OCI-LY1 (cell line): Measurements from ENCODE around the gene PSORS1C2.

ENCODE experiments used
- H2AFZ ChIP-seq: fragments of 200-600 bp; sonication (generic), shearing (Covaris generic); 2 replicates; pipeline ENCODE4 v1.6.0; 2014; ENCODE audit warnings: antibody characterized with exemption, mild to moderate bottlenecking, low read length
- H3F3A ChIP-seq: fragments of 200-600 bp; sonication (generic), shearing (Covaris generic); 2 replicates; pipeline ENCODE4 v1.6.0; 2014; ENCODE audit warnings: mild to moderate bottlenecking, antibody characterized with exemption, low read length, moderate library complexity; ENCODE audit not compliant: insufficient read depth
- H3K27ac ChIP-seq: fragments of 200-600 bp; sonication (generic); 2 replicates; pipeline ENCODE4 v1.5.1; 2014; ENCODE audit warnings: low read length, mixed run types, mild to moderate bottlenecking, low read depth; ENCODE audit not compliant: poor library complexity, severe bottlenecking
- H3K27me3 ChIP-seq: fragments of 200-600 bp; sonication (generic); 2 replicates; pipeline ENCODE4 v1.6.0; 2014; ENCODE audit warnings: antibody characterized with exemption, mild to moderate bottlenecking, low read length, moderate library complexity; ENCODE audit not compliant: insufficient read depth
- H3K36me3 ChIP-seq: fragments of 200-600 bp; sonication (generic); 2 replicates; pipeline ENCODE4 v1.6.1; 2014; ENCODE audit warnings: mild to moderate bottlenecking, antibody characterized with exemption, low read length, moderate library complexity, mixed read lengths; ENCODE audit not compliant: insufficient read depth
- H3K4me1 ChIP-seq: fragments of 200-600 bp; sonication (generic); 2 replicates; pipeline ENCODE4 v1.5.1; 2014; ENCODE audit warnings: mild to moderate bottlenecking, low read length, moderate library complexity; ENCODE audit not compliant: insufficient read depth, severe bottlenecking
- H3K4me2 ChIP-seq: fragments of 200-600 bp; sonication (generic), shearing (Covaris generic); 2 replicates; pipeline ENCODE4 v1.6.1; 2014; ENCODE audit warnings: low read length
- H3K4me3 ChIP-seq: fragments of 200-600 bp; sonication (generic); 2 replicates; pipeline ENCODE4 v1.5.1; 2014; ENCODE audit warnings: low read length, low read depth, mild to moderate bottlenecking, mixed read lengths; ENCODE audit not compliant: poor library complexity, severe bottlenecking
- H3K79me2 ChIP-seq: fragments of 200-600 bp; shearing (Covaris generic); 2 replicates; pipeline ENCODE4 v1.6.1; 2016; ENCODE audit warnings: mixed run types, low read length, mixed read lengths; ENCODE audit not compliant: insufficient read depth
- H3K9ac ChIP-seq: fragments of 200-600 bp; sonication (generic), shearing (Covaris generic); 2 replicates; pipeline ENCODE4 v1.6.1; 2014; ENCODE audit warnings: mild to moderate bottlenecking, low read length, mixed read lengths
- H3K9me2 ChIP-seq: fragments of 200-600 bp; sonication (generic), shearing (Covaris generic); 2 replicates; pipeline ENCODE4 v1.6.1; 2014; ENCODE audit warnings: low read depth, mild to moderate bottlenecking, low read length, mixed read lengths
- H3K9me3 ChIP-seq: fragments of 200-600 bp; shearing (Covaris generic); 2 replicates; pipeline ENCODE4 v1.6.1; 2014; ENCODE audit warnings: low read length, mixed read lengths
- H4K20me1 ChIP-seq: fragments of 200-600 bp; sonication (generic), shearing (Covaris generic); 2 replicates; pipeline ENCODE4 v1.6.0; 2016; ENCODE audit warnings: mild to moderate bottlenecking, low read length; ENCODE audit not compliant: insufficient read depth
- EZH2 ChIP-seq: fragments of 200-600 bp; sonication (generic), shearing (Covaris generic); IDR thresholded peaks from 2 replicates; pipeline ENCODE4 v1.8.0; 2017; ENCODE audit warnings: borderline replicate concordance, mixed run types, mild to moderate bottlenecking, antibody characterized with exemption, low read length, moderate library complexity, mixed read lengths
- TF ChIP-seq, protein P1 (sequence below): fragments of 200-600 bp; sonication (generic), shearing (Covaris generic); IDR thresholded peaks from 2 replicates; pipeline ENCODE4 v1.5.1; 2017; ENCODE audit warnings: mild to moderate bottlenecking, antibody characterized with exemption, low read length, moderate library complexity, mixed read lengths

The PSORS1C2 gene

GRCh38 chr6:31116661-31117385 lies 22.0 kb downstream of the PSORS1C2 start:
- Histone ChIP-seq H4K20me1 (no peaks in the 10 kb centered on the region), H3K4me1 (no peaks in the 10 kb centered on the region), H3K27me3 (peaks cover 5% of the 10 kb centered on the region; the same call in 1 of the 2 replicates), H3K9me2 (no peaks in the 10 kb centered on the region), H3K27ac (no peak overlapping the region), H2AFZ (no peak overlapping the region), H3K9me3 (no peaks in the 10 kb centered on the region), H3K79me2 (no peaks in the 10 kb centered on the region), H3K4me3 (no peak overlapping the region), H3K36me3 (no peaks in the 10 kb centered on the region), H3F3A (no peaks in the 10 kb centered on the region), H3K4me2 (no peak overlapping the region), H3K9ac (no peak overlapping the region)
- no peak for TF ChIP-seq EZH2
- TF ChIP-seq, protein P1, sequence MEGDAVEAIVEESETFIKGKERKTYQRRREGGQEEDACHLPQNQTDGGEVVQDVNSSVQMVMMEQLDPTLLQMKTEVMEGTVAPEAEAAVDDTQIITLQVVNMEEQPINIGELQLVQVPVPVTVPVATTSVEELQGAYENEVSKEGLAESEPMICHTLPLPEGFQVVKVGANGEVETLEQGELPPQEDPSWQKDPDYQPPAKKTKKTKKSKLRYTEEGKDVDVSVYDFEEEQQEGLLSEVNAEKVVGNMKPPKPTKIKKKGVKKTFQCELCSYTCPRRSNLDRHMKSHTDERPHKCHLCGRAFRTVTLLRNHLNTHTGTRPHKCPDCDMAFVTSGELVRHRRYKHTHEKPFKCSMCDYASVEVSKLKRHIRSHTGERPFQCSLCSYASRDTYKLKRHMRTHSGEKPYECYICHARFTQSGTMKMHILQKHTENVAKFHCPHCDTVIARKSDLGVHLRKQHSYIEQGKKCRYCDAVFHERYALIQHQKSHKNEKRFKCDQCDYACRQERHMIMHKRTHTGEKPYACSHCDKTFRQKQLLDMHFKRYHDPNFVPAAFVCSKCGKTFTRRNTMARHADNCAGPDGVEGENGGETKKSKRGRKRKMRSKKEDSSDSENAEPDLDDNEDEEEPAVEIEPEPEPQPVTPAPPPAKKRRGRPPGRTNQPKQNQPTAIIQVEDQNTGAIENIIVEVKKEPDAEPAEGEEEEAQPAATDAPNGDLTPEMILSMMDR: no peak

DNA sequence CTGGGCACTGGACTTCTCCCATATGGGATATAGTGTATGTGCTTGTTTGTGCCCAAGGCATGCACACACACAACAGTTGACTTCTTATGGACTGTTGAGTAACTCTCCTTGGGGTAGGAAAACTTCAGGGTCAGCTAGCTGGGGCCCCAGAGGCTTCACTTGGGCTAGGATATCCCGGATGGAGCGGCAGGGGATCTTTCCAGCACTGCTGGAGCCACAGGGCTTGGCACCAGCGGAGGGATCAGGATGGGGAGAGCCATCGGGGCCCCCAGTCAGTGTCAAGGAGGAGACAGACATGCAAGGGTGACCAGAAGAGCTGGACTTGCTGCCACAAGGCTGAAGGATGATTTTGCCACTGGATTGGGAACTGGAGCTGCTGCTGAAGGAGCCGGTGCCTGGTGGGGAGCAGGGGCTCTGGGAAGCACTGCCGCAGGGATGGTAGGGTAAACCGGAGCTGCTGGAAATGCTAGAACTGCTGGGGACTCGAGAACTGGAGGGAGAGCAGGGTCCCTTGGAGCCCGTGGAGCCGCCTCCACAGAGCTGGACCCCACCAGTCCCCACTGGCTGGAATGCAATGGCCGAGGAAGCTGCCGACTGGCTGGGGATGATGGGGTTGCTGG lies 22.8 kb downstream of the PSORS1C2 start:
- H3K9me2 ChIP-seq: no peaks in the 10 kb centered on the region
- H3K27ac ChIP-seq: no peak overlapping the region
- no peaks in the 10 kb centered on the region for H3K9me3 ChIP-seq
- H3K79me2 ChIP-seq: no peaks in the 10 kb centered on the region
- H3K4me1 ChIP-seq: no peaks in the 10 kb centered on the region
- no peaks in the 10 kb centered on the region for H3F3A ChIP-seq
- H3K9ac ChIP-seq: no peak overlapping the region
- no peaks in the 10 kb centered on the region for H3K36me3 ChIP-seq
- H2AFZ ChIP-seq: no peak overlapping the region
- H3K4me2 ChIP-seq: no peak overlapping the region
- peaks cover 5% of the 10 kb centered on the region; the same call in 1 of the 2 replicates for H3K27me3 ChIP-seq
- no peak overlapping the region for H3K4me3 ChIP-seq
- no peaks in the 10 kb centered on the region for H4K20me1 ChIP-seq
- TF ChIP-seq, protein P1: no peak
- no peak for TF ChIP-seq EZH2

GRCh38 chr6:31114970-31115849 lies 23.7 kb downstream of the PSORS1C2 start:
- no peak overlapping the region for H2AFZ ChIP-seq
- TF ChIP-seq, protein P1: peak; percentile 28; the same call in 1 of the 2 replicates
- TF ChIP-seq EZH2: no peak
- no peak overlapping the region for H3K4me3 ChIP-seq
- peaks cover 5% of the 10 kb centered on the region; the same call in 1 of the 2 replicates for H3K27me3 ChIP-seq
- H3K9me3 ChIP-seq: no peaks in the 10 kb centered on the region
- H4K20me1 ChIP-seq: no peaks in the 10 kb centered on the region
- H3K36me3 ChIP-seq: no peaks in the 10 kb centered on the region
- H3F3A ChIP-seq: no peaks in the 10 kb centered on the region
- no peaks in the 10 kb centered on the region for H3K79me2 ChIP-seq
- no peak overlapping the region for H3K4me2 ChIP-seq
- no peaks in the 10 kb centered on the region for H3K4me1 ChIP-seq
- H3K9ac ChIP-seq: no peak overlapping the region
- H3K9me2 ChIP-seq: no peaks in the 10 kb centered on the region
- no peak overlapping the region for H3K27ac ChIP-seq
